ENCODE measurements around the gene KRTAP10-1. TPM values are rescaled to one million over a fixed set of nuclear protein-coding genes. Genes with fewer than 3 reads are reported as not detected.
A peak's percentile ranks its signal among the peaks of the same experiment; 100 is the strongest.

Gene KRTAP10-1
- total and polyA plus RNA-seq, 2 of the 13 experiments (the other 11 are each of a cell fraction or from before 2014, with no cell fraction given): not detected

GRCh38 chr21:44514746-44515358, 25.1 kb downstream of the KRTAP10-1 start (continued):
- TF ChIP-seq ZNF263 (CRISPR knock-in tag; IDR thresholded peaks at IDR 0.05) (no peak), FOXA3 (CRISPR knock-in tag; IDR thresholded peaks at IDR 0.05) (peak; percentile 69), FOXJ3 (CRISPR knock-in tag; IDR thresholded peaks at IDR 0.05; ENCODE audit: borderline replicate concordance) (0 out of 2 replicates have a peak, but pooled peaks have one; percentile 36), MAZ (IDR thresholded peaks at IDR 0.05; ENCODE audit: borderline replicate concordance, low read depth, low read length) (no peak), MAZ (CRISPR knock-in tag; IDR thresholded peaks at IDR 0.05; ENCODE audit: low read depth) (peak; percentile 56; the same call in 1 of the 2 replicates), TCF7 (IDR thresholded peaks at IDR 0.05; ENCODE audit: low read depth) (peak; percentile 75), PRMT3 (CRISPR knock-in tag; IDR thresholded peaks at IDR 0.05; ENCODE audit: borderline replicate concordance, low read depth) (no peak), GPBP1L1 (CRISPR knock-in tag; IDR thresholded peaks at IDR 0.05) (no peak), GATAD2A (CRISPR knock-in tag; IDR thresholded peaks at IDR 0.05) (peak; percentile 81), TRIM24 (CRISPR knock-in tag; IDR thresholded peaks at IDR 0.05) (0 out of 2 replicates have a peak, but pooled peaks have one; percentile 63), TBX2 (CRISPR knock-in tag; IDR thresholded peaks at IDR 0.05; ENCODE audit: borderline replicate concordance) (peak; percentile 45; the same call in 1 of the 2 replicates), CEBPB (IDR thresholded peaks at IDR 0.05; ENCODE audit: borderline replicate concordance, low read depth, low read length) (peak; percentile 89), TEAD2 (CRISPR knock-in tag; IDR thresholded peaks at IDR 0.05) (no peak), NR2C2 (CRISPR knock-in tag; IDR thresholded peaks at IDR 0.05; ENCODE audit: borderline replicate concordance) (0 out of 2 replicates have a peak, but pooled peaks have one; percentile 17), SMARCC2 (IDR thresholded peaks at IDR 0.05) (no peak), ZNF234 (CRISPR knock-in tag; conservative IDR thresholded peaks at IDR 0.05) (no peak), MED1 (CRISPR knock-in tag; IDR thresholded peaks at IDR 0.05) (0 out of 2 replicates have a peak, but pooled peaks have one; percentile 14), PRPF4 (IDR thresholded peaks at IDR 0.05; ENCODE audit: low read depth, low read length, poor library complexity, severe bottlenecking) (no peak), HNF4A (CRISPR knock-in tag; IDR thresholded peaks at IDR 0.05) (0 out of 2 replicates have a peak, but pooled peaks have one; percentile 3)
- TF ChIP-seq, protein P1, sequence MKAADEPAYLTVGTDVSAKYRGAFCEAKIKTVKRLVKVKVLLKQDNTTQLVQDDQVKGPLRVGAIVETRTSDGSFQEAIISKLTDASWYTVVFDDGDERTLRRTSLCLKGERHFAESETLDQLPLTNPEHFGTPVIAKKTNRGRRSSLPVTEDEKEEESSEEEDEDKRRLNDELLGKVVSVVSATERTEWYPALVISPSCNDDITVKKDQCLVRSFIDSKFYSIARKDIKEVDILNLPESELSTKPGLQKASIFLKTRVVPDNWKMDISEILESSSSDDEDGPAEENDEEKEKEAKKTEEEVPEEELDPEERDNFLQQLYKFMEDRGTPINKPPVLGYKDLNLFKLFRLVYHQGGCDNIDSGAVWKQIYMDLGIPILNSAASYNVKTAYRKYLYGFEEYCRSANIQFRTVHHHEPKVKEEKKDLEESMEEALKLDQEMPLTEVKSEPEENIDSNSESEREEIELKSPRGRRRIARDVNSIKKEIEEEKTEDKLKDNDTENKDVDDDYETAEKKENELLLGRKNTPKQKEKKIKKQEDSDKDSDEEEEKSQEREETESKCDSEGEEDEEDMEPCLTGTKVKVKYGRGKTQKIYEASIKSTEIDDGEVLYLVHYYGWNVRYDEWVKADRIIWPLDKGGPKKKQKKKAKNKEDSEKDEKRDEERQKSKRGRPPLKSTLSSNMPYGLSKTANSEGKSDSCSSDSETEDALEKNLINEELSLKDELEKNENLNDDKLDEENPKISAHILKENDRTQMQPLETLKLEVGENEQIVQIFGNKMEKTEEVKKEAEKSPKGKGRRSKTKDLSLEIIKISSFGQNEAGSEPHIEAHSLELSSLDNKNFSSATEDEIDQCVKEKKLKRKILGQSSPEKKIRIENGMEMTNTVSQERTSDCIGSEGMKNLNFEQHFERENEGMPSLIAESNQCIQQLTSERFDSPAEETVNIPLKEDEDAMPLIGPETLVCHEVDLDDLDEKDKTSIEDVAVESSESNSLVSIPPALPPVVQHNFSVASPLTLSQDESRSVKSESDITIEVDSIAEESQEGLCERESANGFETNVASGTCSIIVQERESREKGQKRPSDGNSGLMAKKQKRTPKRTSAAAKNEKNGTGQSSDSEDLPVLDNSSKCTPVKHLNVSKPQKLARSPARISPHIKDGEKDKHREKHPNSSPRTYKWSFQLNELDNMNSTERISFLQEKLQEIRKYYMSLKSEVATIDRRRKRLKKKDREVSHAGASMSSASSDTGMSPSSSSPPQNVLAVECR (CRISPR knock-in tag; IDR thresholded peaks at IDR 0.05; ENCODE audit: borderline replicate concordance): 0 out of 2 replicates have a peak, but pooled peaks have one; percentile 21
- TF ChIP-seq, protein P2, sequence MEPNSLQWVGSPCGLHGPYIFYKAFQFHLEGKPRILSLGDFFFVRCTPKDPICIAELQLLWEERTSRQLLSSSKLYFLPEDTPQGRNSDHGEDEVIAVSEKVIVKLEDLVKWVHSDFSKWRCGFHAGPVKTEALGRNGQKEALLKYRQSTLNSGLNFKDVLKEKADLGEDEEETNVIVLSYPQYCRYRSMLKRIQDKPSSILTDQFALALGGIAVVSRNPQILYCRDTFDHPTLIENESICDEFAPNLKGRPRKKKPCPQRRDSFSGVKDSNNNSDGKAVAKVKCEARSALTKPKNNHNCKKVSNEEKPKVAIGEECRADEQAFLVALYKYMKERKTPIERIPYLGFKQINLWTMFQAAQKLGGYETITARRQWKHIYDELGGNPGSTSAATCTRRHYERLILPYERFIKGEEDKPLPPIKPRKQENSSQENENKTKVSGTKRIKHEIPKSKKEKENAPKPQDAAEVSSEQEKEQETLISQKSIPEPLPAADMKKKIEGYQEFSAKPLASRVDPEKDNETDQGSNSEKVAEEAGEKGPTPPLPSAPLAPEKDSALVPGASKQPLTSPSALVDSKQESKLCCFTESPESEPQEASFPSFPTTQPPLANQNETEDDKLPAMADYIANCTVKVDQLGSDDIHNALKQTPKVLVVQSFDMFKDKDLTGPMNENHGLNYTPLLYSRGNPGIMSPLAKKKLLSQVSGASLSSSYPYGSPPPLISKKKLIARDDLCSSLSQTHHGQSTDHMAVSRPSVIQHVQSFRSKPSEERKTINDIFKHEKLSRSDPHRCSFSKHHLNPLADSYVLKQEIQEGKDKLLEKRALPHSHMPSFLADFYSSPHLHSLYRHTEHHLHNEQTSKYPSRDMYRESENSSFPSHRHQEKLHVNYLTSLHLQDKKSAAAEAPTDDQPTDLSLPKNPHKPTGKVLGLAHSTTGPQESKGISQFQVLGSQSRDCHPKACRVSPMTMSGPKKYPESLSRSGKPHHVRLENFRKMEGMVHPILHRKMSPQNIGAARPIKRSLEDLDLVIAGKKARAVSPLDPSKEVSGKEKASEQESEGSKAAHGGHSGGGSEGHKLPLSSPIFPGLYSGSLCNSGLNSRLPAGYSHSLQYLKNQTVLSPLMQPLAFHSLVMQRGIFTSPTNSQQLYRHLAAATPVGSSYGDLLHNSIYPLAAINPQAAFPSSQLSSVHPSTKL (CRISPR knock-in tag; IDR thresholded peaks at IDR 0.05): peak; percentile 48

All from HepG2 (cell line).